Gastroesophageal sphincter (tissue), 4 donors: Measurements from ENCODE around the gene ZKSCAN8. TPM values are rescaled to one million over a fixed set of nuclear protein-coding genes. Genes with fewer than 3 reads are reported as not detected.

Experiments
- ATAC-seq: fragments of 150-250 bp; one replicate; pipeline ENCODE4 v1.9.1; 2016; ENCODE audit warnings: mild to moderate bottlenecking, moderate library complexity
- H3K27ac ChIP-seq, 4 donors: fragments of 200-600 bp; sonication (generic) in 3 of 4; 1 replicate in 3 of 4; 2 replicates in 1 of 4; pipeline ENCODE4 v1.5.1; 2016 to 2019
- H3K27me3 ChIP-seq: fragments of 200-600 bp; sonication (generic); one replicate; pipeline ENCODE4 v1.5.1; 2019
- H3K36me3 ChIP-seq, 2 donors: fragments of 200-600 bp; sonication (generic); one replicate each; pipeline ENCODE4 v1.5.1; 2019; ENCODE audit warnings: control low read depth in 1 of 2
- H3K4me1 ChIP-seq, 3 donors: fragments of 200-600 bp; sonication (generic); 1 replicate in 2 of 3; 2 replicates in 1 of 3; pipeline ENCODE4 v1.5.1; 2016 to 2019; ENCODE audit warnings: control low read depth in 2 of 3
- H3K4me3 ChIP-seq, 2 donors: fragments of 200-600 bp; sonication (generic); one replicate each; pipeline ENCODE4 v1.5.1; 2019; ENCODE audit warnings: mild to moderate bottlenecking in 1 of 2, moderate library complexity in 1 of 2
- H3K9me3 ChIP-seq, 3 donors: fragments of 200-600 bp; sonication (generic); one replicate each; pipeline ENCODE4 v1.5.1; 2017 to 2019; ENCODE audit warnings: control low read depth in 2 of 3
- POLR2AphosphoS5 ChIP-seq: sonication (generic); formaldehyde crosslinking; IDR thresholded peaks from one replicate; pipeline ENCODE4 v1.6.1; 2017; ENCODE audit warnings: antibody characterized with exemption
- WGBS, 2 donors: methylation state at CpG; one replicate each; pipeline ENCODE4 v1.1.5; 2018; ENCODE audit warnings: low coverage in 1 of 2; 5-methylcytosine and 5-hydroxymethylcytosine counted together
- total RNA-seq, 4 donors: library from RNA; depleted of rRNA; stranded (reverse); fragments of >200 nt; gene quantifications; one replicate each; pipeline ENCODE4 v1.1.0, GENCODE V29; 2016

ZKSCAN8 gene
- total RNA-seq, 4 donors from 2014 or later: 22.0 to 32.7 (median 29.6) TPM

GRCh38 chr6:28208111-28208659 is 66.5 kb downstream of the ZKSCAN8 start:
- Histone ChIP-seq H3K27me3 (peaks cover 99% of the 10 kb centered on the region), H3K27ac (no peak overlapping the region), H3K36me3 (no peaks in the 10 kb centered on the region), H3K4me3 (peak overlapping the region in 1 of 2 donors; percentile 29), H3K4me1 (peaks cover 0 to 15% (median 7%) of the 10 kb centered on the region in 3 donors), H3K9me3 (peaks cover 0 to 26% (median 0%) of the 10 kb centered on the region in 3 donors)
- WGBS, 2 donors: 4 to 7% methylated on average over 22 to 23 of the region's 23 CpGs
- ATAC-seq: no peak
- TF ChIP-seq POLR2AphosphoS5: no peak

Other genes with a start within 250 kb of the ZKSCAN8 start
- gene OR2B2, start 229.5 kb upstream of the ZKSCAN8 start, total RNA-seq: not detected
- not detected for gene OR2B6, start 184.6 kb upstream of the ZKSCAN8 start, total RNA-seq
- gene ZNF165, start 61.3 kb upstream of the ZKSCAN8 start, total RNA-seq: 1 to 10 TPM in 1 of 4 donors, under 1 TPM in 3; 0.77 to 1.6 (median 0.80) TPM
- gene ZSCAN16, start 17.3 kb upstream of the ZKSCAN8 start, total RNA-seq: 1 to 10 TPM; 4.4 to 7.1 (median 5.0) TPM
- gene ZSCAN9, start 83.4 kb downstream of the ZKSCAN8 start, total RNA-seq: 10 to 100 TPM; 11.4 to 17.1 (median 12.9) TPM
- gene ZKSCAN4, start 110.4 kb downstream of the ZKSCAN8 start, total RNA-seq: 1 to 10 TPM; 3.2 to 6.4 (median 5.0) TPM
- gene NKAPL, start 117.4 kb downstream of the ZKSCAN8 start, total RNA-seq: 1 to 10 TPM; 3.1 to 6.6 (median 4.4) TPM
- 10 to 100 TPM; 17.9 to 27.1 (median 24.5) TPM for gene ZSCAN26, start 125.3 kb downstream of the ZKSCAN8 start, total RNA-seq
- gene PGBD1, start 139.7 kb downstream of the ZKSCAN8 start, total RNA-seq: 1 to 10 TPM; 6.5 to 7.7 (median 7.2) TPM
- 10 to 100 TPM; 14.9 to 32.0 (median 24.8) TPM for gene ZSCAN31, start 194.3 kb downstream of the ZKSCAN8 start, total RNA-seq
- 1 to 10 TPM; 4.4 to 9.8 (median 6.9) TPM for gene ZKSCAN3, start 208.1 kb downstream of the ZKSCAN8 start, total RNA-seq